GM20000 (cell line): ENCODE results near the gene RSPO3.
"Not testable (repeated sequence)": the region's sequence is repeated elsewhere in the genome, so short reads cannot be mapped to it uniquely, and the experiment has no call there.

Experiments used
- DNase-seq: peaks from one replicate; pipeline ENCODE4 v3.0.0; 2012; ENCODE audit warnings: low spot score
- CTCF ChIP-seq: IDR thresholded peaks from 2 replicates; pipeline ENCODE4 v1.5.1; 2012; ENCODE audit warnings: mild to moderate bottlenecking, control low read depth; ENCODE audit errors: extremely low read depth, missing control alignments

RSPO3 gene

GRCh38 chr6:127202676-127203075, 84.2 kb downstream of the RSPO3 start:
- DNase-seq: no peak
- TF ChIP-seq CTCF: no peak

GRCh38 chr6:127204281-127204680, 85.8 kb downstream of the RSPO3 start:
- no peak for TF ChIP-seq CTCF
- no peak for DNase-seq

- no peak for TF ChIP-seq CTCF
- no peak for DNase-seq
Measured at GRCh38 chr6:127205036-127205435, 86.6 kb downstream of the RSPO3 start.

- no peak for TF ChIP-seq CTCF
- DNase-seq: no peak
Measured at GRCh38 chr6:127206531-127207095, 88.1 kb downstream of the RSPO3 start.

GRCh38 chr6:127207591-127208120, 89.2 kb downstream of the RSPO3 start:
- DNase-seq: no peak
- TF ChIP-seq CTCF: no peak

GRCh38 chr6:127210725-127211124, 92.3 kb downstream of the RSPO3 start:
- no peak for DNase-seq
- no peak for TF ChIP-seq CTCF

- no peak for DNase-seq
- TF ChIP-seq CTCF: no peak
Measured at GRCh38 chr6:127212376-127212775, 93.9 kb downstream of the RSPO3 start.

GRCh38 chr6:127214032-127214431, 95.6 kb downstream of the RSPO3 start:
- DNase-seq: not testable (repeated sequence)

GRCh38 chr6:127214531-127214930, 96.1 kb downstream of the RSPO3 start:
- DNase-seq: not testable (repeated sequence)
